ENCODE data around the gene ATP2A3. TPM values are rescaled to one million over a fixed set of nuclear protein-coding genes. Genes with fewer than 3 reads are reported as not detected.

The ATP2A3 gene
- total RNA-seq, 2 donors from 2014 or later: 108 to 109 TPM

- no peaks in the 10 kb centered on the region for H3K36me3 Mint-ChIP-seq (ENCODE audit: insufficient read depth in 2 of 2)
- peaks cover 50% of the 10 kb centered on the region for H3K4me1 Mint-ChIP-seq (ENCODE audit: low read depth)
- no peak overlapping the region for H3K27ac Mint-ChIP-seq
- ATAC-seq (replicated peaks in 1 of 2): no peak
- H3K27me3 Mint-ChIP-seq (ENCODE audit: low read depth): no peaks in the 10 kb centered on the region
- H3K9me3 Mint-ChIP-seq: no peaks in the 10 kb centered on the region
- H3K4me3 Mint-ChIP-seq: no peak overlapping the region
- no peak for DNase-seq
These were observed 74.8 kb downstream of the ATP2A3 start for GRCh38 chr17:3889325-3890012.

GRCh38 chr17:3888343-3889171, 75.7 kb downstream of the ATP2A3 start:
- Mint-ChIP-seq H3K4me3 (no peak overlapping the region), H3K27ac (no peak overlapping the region), H3K27me3 (ENCODE audit: low read depth) (no peaks in the 10 kb centered on the region), H3K9me3 (no peaks in the 10 kb centered on the region), H3K4me1 (ENCODE audit: low read depth) (peaks cover 42% of the 10 kb centered on the region), H3K36me3 (ENCODE audit: insufficient read depth in 2 of 2) (no peaks in the 10 kb centered on the region)
- ATAC-seq (replicated peaks in 1 of 2) (no peak), DNase-seq (no peak)

- Mint-ChIP-seq H3K27ac (no peak overlapping the region), H3K36me3 (ENCODE audit: insufficient read depth in 2 of 2) (no peaks in the 10 kb centered on the region), H3K4me3 (no peak overlapping the region), H3K4me1 (ENCODE audit: low read depth) (peaks cover 38% of the 10 kb centered on the region), H3K27me3 (ENCODE audit: low read depth) (no peaks in the 10 kb centered on the region), H3K9me3 (no peaks in the 10 kb centered on the region)
- no peak for ATAC-seq (replicated peaks in 1 of 2)
- no peak for DNase-seq
These were observed 76.4 kb downstream of the ATP2A3 start for GRCh38 chr17:3887804-3888203.

GRCh38 chr17:3887394-3887793, 76.8 kb downstream of the ATP2A3 start:
- H3K36me3 Mint-ChIP-seq (ENCODE audit: insufficient read depth in 2 of 2): no peaks in the 10 kb centered on the region
- H3K4me1 Mint-ChIP-seq (ENCODE audit: low read depth): peaks cover 38% of the 10 kb centered on the region
- no peak for DNase-seq
- peak overlapping the region; percentile 20 for H3K27ac Mint-ChIP-seq
- H3K9me3 Mint-ChIP-seq: no peaks in the 10 kb centered on the region
- H3K27me3 Mint-ChIP-seq (ENCODE audit: low read depth): no peaks in the 10 kb centered on the region
- no peak for ATAC-seq (replicated peaks in 1 of 2)
- H3K4me3 Mint-ChIP-seq: peak overlapping the region; percentile 22 to 29

- DNase-seq (no peak), ATAC-seq (replicated peaks in 1 of 2) (peak in 1 of 2 donors; percentile 46)
- Mint-ChIP-seq H3K27ac (peak overlapping the region; percentile 20), H3K4me1 (ENCODE audit: low read depth) (peaks cover 34% of the 10 kb centered on the region), H3K4me3 (peak overlapping the region; percentile 22 to 29), H3K9me3 (no peaks in the 10 kb centered on the region), H3K27me3 (ENCODE audit: low read depth) (no peaks in the 10 kb centered on the region), H3K36me3 (ENCODE audit: insufficient read depth in 2 of 2) (no peaks in the 10 kb centered on the region)
These were observed 77.5 kb downstream of the ATP2A3 start for GRCh38 chr17:3886776-3887175.

- DNase-seq (no peak), ATAC-seq (replicated peaks in 1 of 2) (no peak)
- Mint-ChIP-seq H3K4me1 (ENCODE audit: low read depth) (peaks cover 26% of the 10 kb centered on the region), H3K9me3 (no peaks in the 10 kb centered on the region), H3K36me3 (ENCODE audit: insufficient read depth in 2 of 2) (no peaks in the 10 kb centered on the region), H3K27ac (no peak overlapping the region), H3K4me3 (no peak overlapping the region), H3K27me3 (ENCODE audit: low read depth) (no peaks in the 10 kb centered on the region)
These were observed 78.3 kb downstream of the ATP2A3 start for GRCh38 chr17:3885970-3886369.

- H3K36me3 Mint-ChIP-seq (ENCODE audit: insufficient read depth in 2 of 2): no peaks in the 10 kb centered on the region
- no peaks in the 10 kb centered on the region for H3K27me3 Mint-ChIP-seq (ENCODE audit: low read depth)
- H3K27ac Mint-ChIP-seq: no peak overlapping the region
- ATAC-seq (replicated peaks in 1 of 2) (no peak), DNase-seq (no peak)
- no peaks in the 10 kb centered on the region for H3K9me3 Mint-ChIP-seq
- no peak overlapping the region for H3K4me3 Mint-ChIP-seq
- H3K4me1 Mint-ChIP-seq (ENCODE audit: low read depth): peaks cover 19% of the 10 kb centered on the region
These were observed 79.0 kb downstream of the ATP2A3 start for GRCh38 chr17:3885271-3885670.

GRCh38 chr17:3884188-3884587, 80.0 kb downstream of the ATP2A3 start:
- Mint-ChIP-seq H3K4me3 (no peak overlapping the region), H3K9me3 (no peaks in the 10 kb centered on the region), H3K36me3 (ENCODE audit: insufficient read depth in 2 of 2) (no peaks in the 10 kb centered on the region), H3K27me3 (ENCODE audit: low read depth) (no peaks in the 10 kb centered on the region), H3K4me1 (ENCODE audit: low read depth) (peaks cover 16% of the 10 kb centered on the region), H3K27ac (no peak overlapping the region)
- no peak for ATAC-seq (replicated peaks in 1 of 2)
- DNase-seq: no peak

GRCh38 chr17:3882276-3882675, 82.0 kb downstream of the ATP2A3 start:
- Mint-ChIP-seq H3K27ac (no peak overlapping the region), H3K4me1 (ENCODE audit: low read depth) (peaks cover 8% of the 10 kb centered on the region), H3K36me3 (ENCODE audit: insufficient read depth in 2 of 2) (no peaks in the 10 kb centered on the region), H3K27me3 (ENCODE audit: low read depth) (no peaks in the 10 kb centered on the region), H3K4me3 (no peak overlapping the region), H3K9me3 (no peaks in the 10 kb centered on the region)
- DNase-seq (no peak), ATAC-seq (replicated peaks in 1 of 2) (no peak)

- no peak for ATAC-seq (replicated peaks in 1 of 2)
- no peaks in the 10 kb centered on the region for H3K9me3 Mint-ChIP-seq
- H3K36me3 Mint-ChIP-seq (ENCODE audit: insufficient read depth in 2 of 2): no peaks in the 10 kb centered on the region
- H3K4me3 Mint-ChIP-seq: no peak overlapping the region
- H3K27me3 Mint-ChIP-seq (ENCODE audit: low read depth): no peaks in the 10 kb centered on the region
- no peak for DNase-seq
- H3K4me1 Mint-ChIP-seq (ENCODE audit: low read depth): no peaks in the 10 kb centered on the region
- no peak overlapping the region for H3K27ac Mint-ChIP-seq
These were observed 83.3 kb downstream of the ATP2A3 start for GRCh38 chr17:3880983-3881382.

- Mint-ChIP-seq H3K27me3 (ENCODE audit: low read depth) (no peaks in the 10 kb centered on the region), H3K4me1 (ENCODE audit: low read depth) (no peaks in the 10 kb centered on the region), H3K27ac (no peak overlapping the region), H3K4me3 (no peak overlapping the region), H3K9me3 (no peaks in the 10 kb centered on the region), H3K36me3 (ENCODE audit: insufficient read depth in 2 of 2) (no peaks in the 10 kb centered on the region)
- ATAC-seq (replicated peaks in 1 of 2) (no peak), DNase-seq (no peak)
These were observed 84.4 kb downstream of the ATP2A3 start for GRCh38 chr17:3879591-3880417.

GRCh38 chr17:3879186-3879585, 85.1 kb downstream of the ATP2A3 start:
- H3K27ac Mint-ChIP-seq: no peak overlapping the region
- no peak for DNase-seq

GRCh38 chr17:3877220-3877619, 87.0 kb downstream of the ATP2A3 start:
- no peaks in the 10 kb centered on the region for H3K4me1 Mint-ChIP-seq (ENCODE audit: low read depth)
- no peak overlapping the region for H3K27ac Mint-ChIP-seq
- no peak overlapping the region for H3K4me3 Mint-ChIP-seq
- ATAC-seq (replicated peaks in 1 of 2) (no peak), DNase-seq (no peak)
- no peaks in the 10 kb centered on the region for H3K27me3 Mint-ChIP-seq (ENCODE audit: low read depth)
- no peaks in the 10 kb centered on the region for H3K9me3 Mint-ChIP-seq
- H3K36me3 Mint-ChIP-seq (ENCODE audit: insufficient read depth in 2 of 2): no peaks in the 10 kb centered on the region

More at GRCh38 chr17:3879186-3879585, 85.1 kb downstream of the ATP2A3 start:
- Mint-ChIP-seq H3K4me3 (no peak overlapping the region), H3K36me3 (ENCODE audit: insufficient read depth in 2 of 2) (no peaks in the 10 kb centered on the region), H3K27me3 (ENCODE audit: low read depth) (no peaks in the 10 kb centered on the region), H3K9me3 (no peaks in the 10 kb centered on the region), H3K4me1 (ENCODE audit: low read depth) (no peaks in the 10 kb centered on the region)
- ATAC-seq (replicated peaks in 1 of 2): no peak
